NCI-H1930 (cell line): Measurements from ENCODE around the gene KDM4B.
"Not testable (repeated sequence)": the region's sequence is repeated elsewhere in the genome, so short reads cannot be mapped to it uniquely, and the experiment has no call there.

Experiments
- DNase-seq, 2 experiments: peaks; one replicate each; lab custom pipeline; 2025; lab: John Stamatoyannopoulos, UW

The KDM4B gene

DNA sequence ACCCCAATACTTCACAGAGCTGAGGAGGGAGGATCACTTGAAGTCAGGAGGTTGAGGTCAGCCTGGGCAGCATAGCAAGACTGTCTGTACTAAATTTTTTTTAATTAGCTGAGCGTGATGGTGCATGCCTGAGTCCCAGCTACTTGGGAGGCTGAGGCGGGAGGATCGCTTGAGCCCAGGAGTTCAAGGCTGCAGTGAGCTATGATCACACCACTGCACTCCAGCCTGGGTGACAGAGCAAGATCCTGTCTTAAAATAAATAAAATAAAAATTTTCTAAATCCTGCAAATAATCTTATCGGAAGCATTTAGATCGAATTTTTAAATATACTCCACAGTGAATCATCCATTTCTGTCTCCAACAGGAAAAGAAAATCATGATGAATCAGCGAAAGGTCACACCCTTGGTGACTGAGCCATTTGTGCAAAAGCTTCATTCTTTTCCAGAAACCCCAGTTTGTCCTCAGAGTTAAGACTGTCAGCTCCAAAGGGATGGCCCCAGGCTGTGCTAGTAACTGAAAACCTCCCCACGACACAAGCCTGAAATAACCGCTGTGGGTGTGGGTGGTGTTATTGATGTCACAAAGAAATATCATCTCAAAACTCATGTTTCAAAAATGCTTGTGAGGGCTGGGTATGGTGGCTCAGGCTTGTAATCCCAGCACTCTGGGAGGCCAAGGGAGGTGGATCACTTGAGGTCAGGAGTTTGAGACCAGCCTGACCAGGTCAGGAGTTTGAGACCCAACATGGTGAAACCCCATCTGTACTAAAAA is 204.1 kb downstream of the KDM4B start:
- DNase-seq, result no peak

DNA sequence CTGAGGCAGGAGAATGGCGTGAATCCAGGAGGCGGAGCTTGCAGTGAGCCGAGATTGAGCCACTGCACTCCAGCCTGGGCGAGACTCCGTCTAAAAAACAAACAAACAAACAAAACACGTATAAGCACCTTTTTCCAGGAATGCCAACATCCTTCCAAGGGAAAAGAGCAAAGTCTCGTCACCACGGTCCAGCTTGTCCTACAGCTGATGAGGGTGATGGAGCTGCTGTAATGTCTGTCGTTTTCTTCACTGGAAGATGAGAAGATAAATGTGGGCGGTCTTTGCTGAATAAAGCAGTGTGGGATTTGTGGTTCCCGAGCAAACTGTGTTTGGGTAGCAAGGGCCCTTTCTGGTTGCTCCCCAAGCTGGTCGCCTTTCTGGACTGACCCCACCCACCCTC is 205.1 kb downstream of the KDM4B start:
- DNase-seq, result no peak

DNA sequence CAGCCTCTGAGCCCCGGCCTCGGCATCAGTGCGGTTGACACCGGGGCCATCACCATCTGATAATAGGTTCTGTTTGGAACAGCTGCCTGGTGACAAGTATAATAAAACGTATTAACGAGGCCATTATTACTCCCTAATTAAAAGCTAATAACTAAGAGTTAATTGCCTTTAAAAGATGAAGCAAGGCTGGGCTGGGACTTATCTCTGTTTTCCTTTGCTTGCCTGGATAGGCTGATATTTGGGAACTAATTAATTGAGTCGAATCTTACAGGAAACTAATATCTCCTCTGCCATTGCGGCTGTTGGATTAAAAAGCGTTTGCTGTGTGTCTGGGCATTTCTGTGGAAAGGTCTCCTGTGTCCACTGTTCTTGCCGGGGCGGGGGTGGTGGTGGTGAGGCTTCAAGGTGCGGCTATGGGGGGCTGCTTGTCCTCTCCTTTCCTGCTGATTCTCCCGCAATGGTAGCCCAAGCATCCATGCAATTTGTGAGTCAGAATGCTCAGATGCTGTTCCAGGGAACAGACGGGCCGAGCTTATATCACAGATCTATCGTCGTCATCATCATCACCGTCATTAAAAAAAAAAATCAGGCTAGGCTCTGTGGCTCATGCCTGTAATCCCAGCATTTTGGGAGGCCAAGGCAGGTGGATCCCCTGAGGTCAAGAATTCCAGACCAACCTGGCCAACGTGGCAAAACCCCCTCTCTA is 209.0 kb downstream of the KDM4B start:
- DNase-seq, result no peak

DNA sequence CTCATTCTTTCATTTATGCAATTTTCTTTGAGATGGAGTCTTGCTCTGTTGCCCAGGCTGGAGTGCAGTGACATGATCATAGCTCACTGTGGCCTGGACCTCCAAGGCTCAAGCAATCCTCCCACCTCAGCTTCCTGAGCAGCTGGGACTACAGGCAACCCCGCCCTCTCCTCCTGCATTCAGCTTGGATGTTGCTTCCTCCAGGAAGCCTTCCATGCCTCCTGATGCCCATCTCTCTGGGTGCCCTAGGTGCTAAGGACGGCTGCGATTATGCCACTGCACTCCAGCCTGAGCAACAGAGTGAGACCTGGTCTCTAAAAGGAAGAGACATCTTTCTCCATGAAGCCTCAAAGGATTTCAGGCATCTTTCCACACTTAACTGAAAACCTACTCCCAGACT is 209.9 kb downstream of the KDM4B start:
- DNase-seq, result no peak

DNA sequence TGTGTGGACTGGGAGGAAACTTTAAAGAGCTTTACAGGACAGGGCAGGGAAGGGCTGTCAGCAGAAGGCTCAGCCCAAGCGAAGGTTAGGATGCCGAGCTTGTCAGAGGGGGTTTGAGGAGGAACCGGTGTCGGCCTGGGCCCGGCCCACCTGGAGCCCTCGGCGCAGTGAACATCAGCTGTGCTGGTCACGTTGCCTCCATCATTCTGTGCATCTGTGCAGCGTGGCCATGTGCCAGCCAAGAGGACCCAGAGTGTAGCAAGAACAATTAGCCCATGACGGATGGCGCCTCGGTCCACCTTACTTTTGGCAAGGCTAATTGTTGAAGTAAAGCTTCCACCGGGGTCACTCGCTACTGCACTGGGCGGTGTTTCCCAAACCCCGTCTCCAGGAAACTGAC is 210.3 kb downstream of the KDM4B start:
- no peak for DNase-seq

DNA sequence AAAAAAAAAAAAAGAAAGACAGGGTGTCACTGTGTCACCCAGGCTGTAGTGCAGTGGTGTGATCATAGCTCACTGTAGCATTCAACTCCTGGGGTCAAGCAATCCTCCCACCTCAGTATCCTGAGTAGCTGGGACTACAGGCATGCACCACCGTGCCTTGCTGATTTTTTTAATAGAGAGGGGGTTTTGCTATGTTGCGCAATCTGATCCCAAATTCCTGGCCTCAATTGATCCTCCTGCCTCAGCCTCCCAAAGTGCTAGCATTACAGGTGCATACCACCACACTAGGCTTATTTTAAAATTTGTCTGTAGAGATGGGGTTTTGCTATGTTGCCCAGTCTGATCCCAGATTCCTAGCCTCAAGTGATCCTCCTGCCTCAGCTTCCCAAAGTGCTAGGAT is 212.4 kb downstream of the KDM4B start:
- no peak for DNase-seq

DNA sequence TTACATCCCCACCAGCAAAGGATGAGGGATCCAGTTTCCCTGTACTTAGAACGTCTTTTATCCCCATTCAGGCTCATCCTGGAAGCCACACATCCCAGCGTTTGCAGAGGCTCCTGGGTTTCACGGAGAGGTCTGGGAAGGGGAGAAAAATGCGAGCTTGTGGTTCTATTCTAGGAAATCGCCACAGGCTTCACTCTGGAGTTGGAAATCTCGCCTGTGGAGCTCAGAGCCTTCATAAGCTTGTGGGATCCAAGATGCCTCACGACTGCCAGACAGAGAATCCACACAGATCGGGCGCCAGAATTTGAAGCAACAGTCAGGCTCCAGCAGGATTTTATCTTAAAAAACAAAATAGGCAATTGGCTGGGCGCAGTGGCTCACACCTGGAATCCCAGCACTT is 213.8 kb downstream of the KDM4B start:
- no peak for DNase-seq

DNA sequence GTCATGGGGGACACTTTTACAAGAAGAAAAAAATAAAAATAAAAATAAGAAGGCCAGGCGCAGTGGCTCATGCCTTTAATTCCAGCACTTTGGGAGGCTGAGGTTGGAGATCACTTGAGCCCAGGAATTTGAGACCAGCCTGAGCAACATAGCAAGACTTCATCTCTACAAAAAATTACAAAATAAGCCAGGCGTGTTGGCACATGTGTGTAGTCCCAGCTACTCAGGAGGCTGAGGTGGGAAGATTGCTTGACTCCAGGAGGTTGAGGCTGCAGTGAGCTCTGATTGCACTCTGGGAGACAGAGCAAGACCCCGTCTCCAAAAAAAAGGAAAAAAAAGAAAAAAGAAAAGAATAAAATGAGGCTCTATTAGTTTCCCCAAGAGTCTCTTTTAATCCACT is 214.7 kb downstream of the KDM4B start:
- DNase-seq, result no peak

DNA sequence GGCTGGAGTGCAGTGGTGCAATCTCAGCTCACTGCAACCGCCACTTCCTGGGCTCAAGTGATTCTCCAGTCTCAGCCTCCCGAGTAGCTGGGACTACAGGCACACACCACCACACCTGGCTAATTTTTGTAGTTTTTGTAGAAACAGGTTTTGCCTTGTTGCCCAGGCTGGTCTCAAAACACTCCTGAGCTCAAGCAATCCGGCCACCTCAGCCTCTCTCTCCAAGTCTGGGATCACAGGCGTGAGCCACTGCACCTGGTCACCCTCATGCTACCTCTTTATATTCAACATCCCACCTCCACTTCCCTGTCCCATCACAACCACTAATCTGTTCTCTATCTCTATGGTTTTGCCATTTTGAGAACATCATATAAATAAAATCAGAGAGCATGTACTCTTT is 216.0 kb downstream of the KDM4B start:
- no peak for DNase-seq

DNA sequence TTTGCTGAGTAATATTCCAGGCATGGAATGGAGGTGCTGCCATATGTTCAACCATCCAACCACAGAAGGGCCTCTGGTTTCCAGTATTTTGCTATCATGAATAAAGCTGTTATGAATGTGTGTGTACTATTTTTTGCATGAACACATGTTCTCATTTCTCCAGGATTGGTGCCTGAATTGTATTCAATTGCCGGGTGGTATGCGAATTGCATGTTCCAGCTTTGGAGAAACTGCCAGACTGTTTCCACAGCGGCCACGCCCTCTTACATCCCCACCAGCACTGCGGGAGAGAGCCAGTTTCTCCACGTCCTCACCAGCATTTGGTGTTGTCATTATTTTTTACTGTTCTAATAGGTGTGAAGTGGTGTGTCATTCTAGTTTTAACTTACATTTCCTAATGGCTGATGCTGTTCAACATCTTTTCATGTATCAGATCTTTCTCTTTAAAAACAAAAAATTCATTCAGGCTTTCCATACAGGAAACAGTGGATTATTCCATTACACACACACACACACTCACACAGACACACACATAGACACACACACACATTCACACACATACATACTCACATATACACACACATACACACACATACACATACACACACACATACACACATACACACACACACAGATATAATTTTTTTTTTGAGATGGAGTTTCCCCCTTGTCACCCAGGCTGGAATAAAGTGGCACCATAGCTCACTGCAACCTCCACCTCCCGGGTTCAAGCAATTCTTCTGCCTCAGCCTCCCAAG is 217.6 kb downstream of the KDM4B start:
- DNase-seq, result no peak

DNA sequence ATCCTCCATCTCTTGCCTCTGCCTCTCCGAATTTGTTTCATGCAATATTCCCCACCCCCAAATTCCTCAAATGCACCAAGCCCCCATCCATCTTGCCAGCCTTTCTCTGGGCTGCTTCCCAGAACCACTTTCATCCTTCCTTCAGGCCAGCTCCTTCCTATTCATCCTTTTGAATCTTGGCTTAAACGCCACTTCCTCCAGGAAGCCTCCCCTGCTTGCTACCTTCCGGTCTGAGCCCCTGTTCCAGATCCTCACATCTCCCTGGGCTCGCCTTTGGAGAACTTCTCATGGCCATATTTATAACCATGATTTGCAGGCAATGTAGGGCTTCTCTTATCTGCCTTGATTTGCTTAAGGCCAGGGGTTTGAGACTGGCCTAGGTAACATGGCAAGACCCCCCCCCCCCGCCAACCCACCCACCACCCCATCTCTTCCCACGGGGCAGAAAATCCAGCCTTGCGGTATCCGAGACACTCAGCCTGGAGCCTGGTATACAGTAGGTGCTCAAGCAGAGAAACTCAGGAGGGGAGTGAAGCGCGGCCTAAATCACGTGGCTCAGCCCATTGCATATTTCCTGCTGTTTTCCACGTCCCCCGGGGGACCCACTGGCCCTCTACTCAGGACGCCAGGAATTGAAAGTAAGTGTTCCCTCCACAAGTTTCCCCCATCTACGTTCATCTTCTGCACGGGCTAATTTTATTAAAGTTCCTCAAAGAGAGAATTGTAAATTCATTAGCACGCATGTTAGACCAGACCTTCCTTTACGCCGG is 219.8 kb downstream of the KDM4B start:
- no peak for DNase-seq

DNA sequence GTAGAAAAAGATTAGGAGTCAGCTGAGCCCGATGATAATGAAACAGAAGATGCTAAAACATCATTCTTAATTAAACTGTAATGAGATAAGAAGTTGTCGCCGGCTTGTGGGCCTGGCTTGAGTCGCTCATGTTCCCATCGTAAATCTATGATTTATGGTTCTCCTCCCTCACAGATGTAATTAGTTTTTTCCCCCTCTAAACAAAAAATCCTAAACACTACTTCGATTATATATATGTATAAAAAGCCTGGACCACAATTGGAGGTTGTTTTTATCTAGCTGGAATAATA is 220.3 kb downstream of the KDM4B start:
- no peak for DNase-seq

DNA sequence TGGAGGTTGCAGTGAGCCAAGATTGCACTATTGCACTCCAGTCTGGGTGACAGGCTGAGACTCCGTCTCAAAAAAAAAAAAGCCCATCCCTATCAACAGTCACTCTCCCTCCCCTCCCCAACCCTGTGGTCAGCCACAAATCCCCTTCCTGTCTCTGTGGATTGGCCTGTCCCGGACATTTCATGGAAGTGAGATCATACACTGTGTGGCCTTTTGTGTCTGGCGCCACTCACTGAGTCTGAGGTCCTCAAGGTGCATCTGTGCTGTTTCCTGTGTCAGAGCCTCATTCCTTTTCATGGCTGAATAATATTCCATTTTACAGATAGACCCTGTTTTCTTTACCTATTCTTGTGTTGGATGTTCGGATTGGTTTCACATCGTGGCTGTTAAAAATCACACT is 222.2 kb downstream of the KDM4B start:
- no peak for DNase-seq

DNA sequence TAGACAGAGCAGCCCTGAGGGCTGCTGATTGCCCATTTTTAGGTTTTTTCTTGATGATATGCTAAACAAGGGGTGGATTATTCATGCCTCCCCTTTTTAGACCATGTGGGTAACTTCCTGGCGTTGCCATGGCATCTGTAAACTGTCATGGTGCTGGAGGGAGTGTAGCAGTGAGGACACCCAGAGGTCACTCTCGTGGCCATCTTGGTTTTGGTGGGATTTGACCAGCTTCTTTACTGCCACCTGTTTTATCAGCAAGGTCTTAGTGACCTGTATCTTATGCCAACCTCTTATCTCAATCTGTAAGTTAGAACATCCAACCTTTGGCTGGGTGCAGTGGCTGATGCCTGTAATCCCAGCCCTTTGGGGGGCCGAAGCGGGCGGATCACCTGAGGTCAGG is 223.7 kb downstream of the KDM4B start:
- DNase-seq, result no peak

DNA sequence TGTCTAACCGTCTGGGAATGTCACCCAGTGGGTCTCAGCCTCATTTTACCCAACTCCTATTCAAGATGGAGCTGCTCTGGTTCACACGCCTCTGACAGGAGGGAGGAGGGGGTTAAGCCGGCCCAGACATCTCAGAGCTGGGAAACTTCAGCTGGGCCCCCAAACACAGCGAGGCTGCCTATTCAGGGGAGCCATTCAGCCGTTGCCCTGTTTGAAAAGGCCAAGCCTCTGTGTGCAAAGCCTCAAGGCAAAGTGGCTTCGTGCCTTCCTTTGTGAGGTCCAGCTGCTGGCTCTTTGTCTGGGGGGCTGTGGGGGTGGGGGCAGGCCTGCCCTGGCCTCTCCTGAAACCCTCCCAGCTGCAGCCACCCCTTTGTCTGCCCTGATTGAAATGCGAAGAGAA is 224.3 kb downstream of the KDM4B start:
- DNase-seq, result no peak

DNA sequence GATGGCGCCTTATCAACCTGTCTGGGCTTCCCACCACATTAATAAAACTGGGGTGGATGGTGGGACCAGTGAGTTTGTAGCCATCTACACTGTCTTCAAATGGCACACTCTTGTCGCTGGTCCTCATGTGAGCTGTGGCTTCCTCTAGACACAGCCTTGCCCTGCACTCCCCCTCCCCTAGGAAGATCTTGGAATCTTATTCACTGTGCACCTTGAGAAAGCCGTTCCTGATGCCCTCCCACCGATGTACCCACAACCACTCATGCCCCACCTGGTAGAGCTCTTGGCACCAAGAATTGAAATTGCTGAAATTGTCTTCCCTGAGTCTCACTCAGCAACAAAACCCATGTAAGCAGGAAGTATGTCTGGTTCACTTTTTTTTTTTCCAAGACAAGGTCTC is 225.7 kb downstream of the KDM4B start:
- no peak for DNase-seq

DNA sequence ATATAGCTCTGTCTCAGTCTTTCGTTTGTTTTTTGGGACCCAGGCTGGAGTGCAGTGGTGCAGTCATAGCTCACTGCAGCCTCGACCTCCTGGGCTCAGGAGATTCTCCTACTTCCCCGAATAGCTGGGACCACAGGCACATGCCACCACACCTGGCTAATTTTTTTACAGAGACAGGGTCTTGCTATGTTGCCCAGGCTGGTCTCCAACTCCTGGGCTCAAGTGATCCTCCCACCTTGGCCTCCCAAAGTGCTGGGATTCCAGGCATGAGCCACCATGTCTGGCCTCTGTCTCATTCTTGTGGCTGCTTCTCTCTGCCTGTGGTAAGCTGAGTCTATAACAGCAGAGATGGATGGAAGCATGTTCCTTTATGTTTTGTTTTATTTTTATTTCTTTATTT is 226.7 kb downstream of the KDM4B start:
- not testable (repeated sequence) for DNase-seq

DNA sequence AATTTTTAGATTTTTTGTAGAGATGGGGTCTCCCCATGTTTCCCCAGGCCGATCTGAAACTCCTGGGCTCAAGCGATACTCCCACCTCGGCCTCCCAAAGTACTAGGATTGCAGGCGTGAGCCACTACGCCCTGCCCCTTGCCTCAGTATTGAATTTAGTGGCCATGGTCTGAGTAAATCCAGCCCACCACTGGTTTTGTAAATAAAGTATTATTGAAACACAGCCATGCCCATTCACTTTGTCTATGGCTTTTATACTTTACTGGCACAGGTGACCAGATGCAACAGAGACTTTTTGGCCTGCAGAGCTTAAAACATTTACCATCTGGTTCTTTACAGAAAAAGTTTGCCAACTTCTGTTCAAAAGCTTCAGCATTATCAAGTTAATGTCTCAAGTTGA is 227.9 kb downstream of the KDM4B start:
- no peak for DNase-seq

DNA sequence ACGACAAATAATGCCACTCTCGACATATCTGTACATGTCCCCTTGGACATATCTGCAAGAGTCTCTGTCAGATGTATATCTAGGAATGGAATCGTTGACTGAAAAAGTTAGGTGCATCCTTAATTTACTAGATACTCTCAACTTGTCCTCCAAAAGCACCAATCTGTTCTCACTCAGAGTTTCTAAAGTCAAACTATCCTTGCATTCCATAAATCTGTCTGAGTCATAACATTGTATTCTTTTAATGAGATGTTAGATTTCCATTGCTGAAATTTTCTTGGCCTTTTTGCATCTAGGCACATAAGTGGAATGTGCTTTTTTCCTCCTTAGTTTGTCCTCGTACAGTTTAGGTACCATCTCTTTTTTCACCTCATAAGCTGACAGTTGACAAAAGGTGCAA is 231.9 kb downstream of the KDM4B start:
- DNase-seq, result no peak

DNA sequence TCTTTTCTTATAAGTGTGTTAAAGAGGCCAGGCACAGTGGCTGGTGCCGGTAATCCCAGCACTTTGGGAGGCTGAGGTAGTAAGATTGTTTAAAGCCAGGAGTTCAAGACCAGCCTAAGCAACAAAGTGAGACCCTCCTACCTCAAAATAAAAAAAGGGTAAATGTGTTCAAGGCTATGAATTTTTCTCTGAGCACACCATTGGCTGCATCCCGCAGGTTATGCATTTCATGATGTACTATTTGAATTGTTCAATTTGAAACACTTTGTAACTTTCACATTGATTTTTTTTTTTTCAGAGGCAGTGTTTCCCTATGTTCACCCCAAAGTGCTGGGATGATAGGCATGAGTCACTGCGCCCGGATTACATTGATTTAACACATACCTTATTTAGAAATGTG is 233.6 kb downstream of the KDM4B start:
- no peak for DNase-seq
